ENCODE measurements around the gene EIF2AK3.

DNA sequence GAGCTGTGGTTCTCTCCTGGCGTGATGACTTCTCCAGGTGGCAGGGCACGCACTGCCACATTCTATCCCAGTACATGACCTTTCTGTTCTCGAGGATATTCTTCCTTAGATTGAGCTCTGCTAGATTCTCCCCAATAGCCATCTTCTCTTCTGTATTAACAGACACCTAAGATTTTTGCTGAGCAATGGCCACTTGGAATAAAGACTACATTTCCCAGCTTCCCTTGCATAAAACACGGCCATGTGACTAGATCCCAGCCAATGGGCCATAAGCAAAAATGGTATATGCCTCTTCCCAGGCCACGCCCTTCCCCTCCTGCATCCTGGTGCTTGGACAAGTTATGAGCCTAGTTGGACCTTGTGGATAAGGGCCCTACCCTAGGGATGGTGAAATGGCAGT is 82.1 kb downstream of the EIF2AK3 start:
- TF ChIP-seq, protein P1, sequence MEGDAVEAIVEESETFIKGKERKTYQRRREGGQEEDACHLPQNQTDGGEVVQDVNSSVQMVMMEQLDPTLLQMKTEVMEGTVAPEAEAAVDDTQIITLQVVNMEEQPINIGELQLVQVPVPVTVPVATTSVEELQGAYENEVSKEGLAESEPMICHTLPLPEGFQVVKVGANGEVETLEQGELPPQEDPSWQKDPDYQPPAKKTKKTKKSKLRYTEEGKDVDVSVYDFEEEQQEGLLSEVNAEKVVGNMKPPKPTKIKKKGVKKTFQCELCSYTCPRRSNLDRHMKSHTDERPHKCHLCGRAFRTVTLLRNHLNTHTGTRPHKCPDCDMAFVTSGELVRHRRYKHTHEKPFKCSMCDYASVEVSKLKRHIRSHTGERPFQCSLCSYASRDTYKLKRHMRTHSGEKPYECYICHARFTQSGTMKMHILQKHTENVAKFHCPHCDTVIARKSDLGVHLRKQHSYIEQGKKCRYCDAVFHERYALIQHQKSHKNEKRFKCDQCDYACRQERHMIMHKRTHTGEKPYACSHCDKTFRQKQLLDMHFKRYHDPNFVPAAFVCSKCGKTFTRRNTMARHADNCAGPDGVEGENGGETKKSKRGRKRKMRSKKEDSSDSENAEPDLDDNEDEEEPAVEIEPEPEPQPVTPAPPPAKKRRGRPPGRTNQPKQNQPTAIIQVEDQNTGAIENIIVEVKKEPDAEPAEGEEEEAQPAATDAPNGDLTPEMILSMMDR (IDR thresholded peaks at IDR 0.05) = no peak
- no peak for TF ChIP-seq POLR2A (IDR thresholded peaks at IDR 0.05)
